H1 (cell line): ENCODE data around the gene GADD45GIP1. TPM values are rescaled to one million over a fixed set of nuclear protein-coding genes. Genes with fewer than 3 reads are reported as not detected.

ENCODE experiments used
- CTCF ChIA-PET: fragments of 300-600 bp; sonication (Branson Sonifier 250); formaldehyde crosslinking; loops from one replicate; lab custom pipeline; 2021; ENCODE audit not compliant: partially characterized antibody; lab: Charles Lee
- POLR2A ChIA-PET: fragments of 300-600 bp; sonication (Branson Sonifier 250); formaldehyde crosslinking; loops from one replicate; lab custom pipeline; 2021; ENCODE audit warnings: inconsistent platforms; ENCODE audit not compliant: partially characterized antibody; lab: Charles Lee
- DNase-seq, 2 experiments: peaks; one replicate each; pipeline versions ENCODE4 v3.0.0 to v3.0.0-alpha.2; 2010 to 2022; ENCODE audit warnings: low spot score in 2 of 2, low read depth in 1 of 2, mixed read lengths in 1 of 2
- FAIRE-seq: peaks from 2 replicates; lab custom pipeline; 2011; peaks lifted over from hg19 to GRCh38; lab: Jason Lieb, UNC
- H2AFZ ChIP-seq: 2 replicates; pipeline ENCODE4 v1.8.1; 2012; ENCODE audit warnings: low read length, inconsistent platforms
- H2AK5ac ChIP-seq: 2 replicates; pipeline ENCODE4 v1.6.1; 2013; ENCODE audit warnings: low read depth, low read length
- H2BK120ac ChIP-seq: replicated peaks from 2 replicates; pipeline ENCODE3; 2013; ENCODE audit warnings: low read depth, low read length, inconsistent platforms
- H2BK12ac ChIP-seq: 2 replicates; pipeline ENCODE4 v1.6.1; 2013; ENCODE audit warnings: low read depth, low read length
- H2BK15ac ChIP-seq: 2 replicates; pipeline ENCODE4 v1.6.1; 2013; ENCODE audit warnings: low read length
- H2BK20ac ChIP-seq: 2 replicates; pipeline ENCODE4 v1.6.1; 2013; ENCODE audit warnings: low read length
- H2BK5ac ChIP-seq: 2 replicates; pipeline ENCODE4 v1.6.1; 2013; ENCODE audit warnings: low read depth, low read length
- H3K14ac ChIP-seq: 2 replicates; pipeline ENCODE4 v1.6.1; 2013; ENCODE audit warnings: inconsistent platforms; ENCODE audit not compliant: insufficient read length
- H3K18ac ChIP-seq: 2 replicates; pipeline ENCODE4 v1.6.1; 2013; ENCODE audit warnings: low read length; ENCODE audit errors: extremely low read depth
- H3K23ac ChIP-seq: 2 replicates; pipeline ENCODE4 v1.6.1; 2013; ENCODE audit warnings: inconsistent platforms; ENCODE audit not compliant: insufficient read length
- H3K23me2 ChIP-seq: 2 replicates; pipeline ENCODE4 v1.6.1; 2013; ENCODE audit warnings: low read depth, low read length
- H3K27ac ChIP-seq: 2 replicates; pipeline ENCODE4 v1.6.1; 2011; ENCODE audit warnings: low read depth, low read length, inconsistent platforms
- H3K27me3 ChIP-seq, 4 experiments: replicated peaks in 1 of 4; 1 replicate in 1 of 4; 2 replicates in 3 of 4; pipeline versions ENCODE4 v1.6.1 to v1.8.1; 2011 to 2013; ENCODE audit warnings: low read length in 3 of 4, mild to moderate bottlenecking in 3 of 4, inconsistent platforms in 2 of 4, mixed read lengths in 2 of 4, moderate library complexity in 1 of 4; ENCODE audit not compliant: control insufficient read depth in 3 of 4, insufficient read depth in 3 of 4; ENCODE audit errors: extremely low read depth in 1 of 4
- H3K36me3 ChIP-seq, 4 experiments: 2 replicates each; pipeline versions ENCODE4 v1.6.1 to v1.8.1; 2011 to 2013; ENCODE audit warnings: mild to moderate bottlenecking in 4 of 4, low read length in 3 of 4, moderate library complexity in 2 of 4, control low read depth in 1 of 4, inconsistent platforms in 1 of 4; ENCODE audit not compliant: insufficient read depth in 4 of 4, control insufficient read depth in 2 of 4
- H3K4ac ChIP-seq: replicated peaks from 2 replicates; pipeline ENCODE3; 2013; ENCODE audit warnings: low read length, low read depth, mixed read lengths, inconsistent platforms; ENCODE audit not compliant: insufficient read length
- H3K4me1 ChIP-seq, 4 experiments: replicated peaks in 1 of 4; 1 replicate in 1 of 4; 2 replicates in 3 of 4; pipeline versions ENCODE4 v1.6.1 to v1.8.1; 2011 to 2013; ENCODE audit warnings: low read length in 3 of 4, inconsistent platforms in 2 of 4, mixed read lengths in 1 of 4; ENCODE audit not compliant: insufficient read depth in 4 of 4, control insufficient read depth in 3 of 4
- H3K4me2 ChIP-seq, 2 experiments: 2 replicates each; pipeline versions ENCODE4 v1.6.1 to v1.8.1; 2011 to 2013; ENCODE audit warnings: low read depth in 2 of 2, low read length in 2 of 2, control low read depth in 1 of 2, inconsistent platforms in 1 of 2, mild to moderate bottlenecking in 1 of 2; ENCODE audit not compliant: insufficient read depth in 1 of 2
- H3K4me3 ChIP-seq, 4 experiments: fragments of 200-600, 300-600 bp in 1 of 4; sonication (generic), shearing (Covaris generic), sonication (Bioruptor Twin) in 1 of 4; 2 replicates each; pipeline versions ENCODE4 v1.5.1 to v1.8.1; 2011 to 2016; ENCODE audit warnings: low read length in 4 of 4, low read depth in 3 of 4, control low read depth in 2 of 4, inconsistent platforms in 2 of 4, mild to moderate bottlenecking in 2 of 4, mixed read lengths in 1 of 4, moderate library complexity in 1 of 4; ENCODE audit not compliant: insufficient read depth in 2 of 4; ENCODE audit errors: extremely low read depth in 1 of 4
- H3K56ac ChIP-seq: replicated peaks from 2 replicates; pipeline ENCODE3; 2013; ENCODE audit warnings: low read depth, mild to moderate bottlenecking, mixed read lengths, low read length, inconsistent platforms; ENCODE audit not compliant: insufficient read length
- H3K79me1 ChIP-seq: 2 replicates; pipeline ENCODE4 v1.6.1; 2013; ENCODE audit warnings: low read depth, low read length, control low read depth
- H3K79me2 ChIP-seq, 2 experiments: 2 replicates each; pipeline versions ENCODE4 v1.6.1 to v1.8.1; 2012 to 2013; ENCODE audit warnings: low read length in 2 of 2, mild to moderate bottlenecking in 2 of 2, inconsistent platforms in 1 of 2; ENCODE audit not compliant: insufficient read depth in 2 of 2, control insufficient read depth in 1 of 2
- H3K9ac ChIP-seq, 4 experiments: replicated peaks in 1 of 4; 1 replicate in 1 of 4; 2 replicates in 3 of 4; pipeline versions ENCODE4 v1.6.1 to v1.8.1; 2011 to 2013; ENCODE audit warnings: low read depth in 3 of 4, low read length in 3 of 4, control low read depth in 2 of 4, mild to moderate bottlenecking in 2 of 4, moderate library complexity in 2 of 4, inconsistent platforms in 1 of 4; ENCODE audit errors: extremely low read depth in 1 of 4
- H3K9me3 ChIP-seq, 2 experiments: 2 replicates each; pipeline versions ENCODE4 v1.6.1 to v1.8.1; 2012 to 2013; ENCODE audit warnings: mild to moderate bottlenecking in 2 of 2, moderate library complexity in 2 of 2, control low read depth in 1 of 2, inconsistent platforms in 1 of 2, low read depth in 1 of 2, low read length in 1 of 2, mixed read lengths in 1 of 2; ENCODE audit not compliant: insufficient read depth in 2 of 2
- H4K20me1 ChIP-seq, 2 experiments: replicated peaks in 1 of 2; 2 replicates each; pipeline versions ENCODE3 to v1.8.1; 2011 to 2013; ENCODE audit warnings: inconsistent platforms in 2 of 2, low read length in 2 of 2, mild to moderate bottlenecking in 1 of 2; ENCODE audit not compliant: insufficient read depth in 2 of 2, control insufficient read depth in 1 of 2
- H4K5ac ChIP-seq: 2 replicates; pipeline ENCODE4 v1.6.1; 2013; ENCODE audit warnings: low read length, low read depth, mixed read lengths, inconsistent platforms; ENCODE audit not compliant: insufficient read length
- H4K8ac ChIP-seq: 2 replicates; pipeline ENCODE4 v1.8.0; 2013; ENCODE audit warnings: mild to moderate bottlenecking, moderate library complexity, low read length, inconsistent platforms; ENCODE audit not compliant: insufficient read depth; ENCODE audit errors: extremely low read depth
- H4K91ac ChIP-seq: replicated peaks from 2 replicates; pipeline ENCODE3; 2013; ENCODE audit warnings: low read length, mixed read lengths, inconsistent platforms; ENCODE audit not compliant: insufficient read length
- CHD2 ChIP-seq: IDR thresholded peaks from 2 replicates; pipeline ENCODE4 v1.6.1; 2012; ENCODE audit warnings: low read length, improper control_type of control experiment
- CREB1 ChIP-seq: IDR thresholded peaks from 2 replicates; pipeline ENCODE4 v1.6.1; 2012; ENCODE audit warnings: inconsistent platforms
- HDAC6 ChIP-seq: IDR thresholded peaks from one replicate; pipeline ENCODE4 v1.7.1; 2012; ENCODE audit warnings: low read depth, mild to moderate bottlenecking, inconsistent platforms, low read length, moderate library complexity
- NRF1 ChIP-seq: IDR thresholded peaks from 2 replicates; pipeline ENCODE4 v1.6.1; 2011; ENCODE audit warnings: mild to moderate bottlenecking, low read depth, low read length, improper control_type of control experiment
- WGBS, 2 experiments: shearing (Covaris generic) in 1 of 2; methylation state at CpG; one replicate each; pipeline versions ENCODE4 v1.1.6 to v1.1.7; 2013 to 2015; ENCODE audit warnings: low lambda C conversion rate in 2 of 2, mixed read lengths in 2 of 2, inconsistent platforms in 1 of 2, low coverage in 1 of 2, missing lambda C conversion rate in 1 of 2; ENCODE audit not compliant: insufficient replicate concordance in 2 of 2, insufficient coverage in 1 of 2, insufficient read length in 1 of 2; ENCODE audit errors: extremely low coverage in 1 of 2, missing lambda C conversion rate in 1 of 2; 5-methylcytosine and 5-hydroxymethylcytosine counted together
- polyA plus RNA-seq, 7 experiments: library from polyadenylated mRNA; depleted of rRNA in 3 of 7; stranded (reverse) in 5 of 7; unstranded in 2 of 7; fragments of >200 nt in 5 of 7; fragments of 200-250 nt in 2 of 7; gene quantifications; 1 replicate in 5 of 7; 2 replicates in 1 of 7; 4 replicates in 1 of 7; pipeline versions ENCODE4 v1.2.1 to v1.2.3, GENCODE V29; 2011 to 2013; ENCODE audit warnings: missing spikeins in 2 of 7, mixed read lengths in 2 of 7
- total RNA-seq: library from RNA; stranded (reverse); fragmentation: NEBNext Ultra II Directional; extraction: Animal tissue kit (Norgen Biotek cat#: 25700); gene quantifications from 2 replicates; pipeline ENCODE4 v1.2.1, GENCODE V29; 2021

GADD45GIP1 gene
- total and polyA plus RNA-seq, 2 of the 8 experiments (the other 6 are each of a cell fraction or from before 2014, with no cell fraction given): 42.2 to 42.6 TPM

DNA sequence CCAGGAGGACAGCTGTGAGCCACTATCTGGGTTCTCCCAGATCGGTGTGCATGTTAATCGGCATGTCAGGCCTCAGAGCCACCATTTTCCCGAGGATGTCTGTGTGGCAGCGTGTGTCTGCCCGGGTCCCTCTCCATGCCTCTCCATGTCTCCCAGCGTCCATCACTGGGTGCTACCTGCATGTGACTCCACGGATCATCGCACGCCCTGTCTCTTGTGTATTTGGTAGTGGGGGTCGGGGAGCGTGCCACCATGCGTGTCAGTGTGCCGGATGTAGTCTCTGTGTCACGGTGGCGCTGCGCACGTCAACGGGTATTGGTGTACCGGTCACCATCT, 44.1 kb upstream of the GADD45GIP1 start:
- Histone ChIP-seq H3K4ac (no peak overlapping the region), H2BK12ac (peak overlapping the region; percentile 45; the same call in 1 of the 2 replicates), H3K79me1 (no peaks in the 10 kb centered on the region), H4K20me1 (peaks cover 6 to 15% of the 10 kb centered on the region in 2 experiments), H3K27ac (no peak overlapping the region), H3K23me2 (peaks cover under 1% of the 10 kb centered on the region; the same call in 1 of the 2 replicates), H2BK120ac (no peak overlapping the region), H3K56ac (no peak overlapping the region), H2AK5ac (peak overlapping the region; percentile 57; the same call in 1 of the 2 replicates), H3K9ac (no peak overlapping the region), H4K91ac (no peak overlapping the region), H3K23ac (no peak overlapping the region), H3K79me2 (no peaks in the 10 kb centered on the region), H3K36me3 (peaks cover 0 to 1% (median 0%) of the 10 kb centered on the region in 4 experiments; a peak in 1 of 8 replicates), H4K8ac (no peak overlapping the region), H3K14ac (no peak overlapping the region), H3K4me3 (no peak overlapping the region), H3K18ac (no peak overlapping the region), H2BK20ac (0 out of 2 replicates have a peak overlapping the region, but pooled peaks have one; percentile 61), H3K9me3 (no peaks in the 10 kb centered on the region), H3K4me2 (no peak overlapping the region), H3K27me3 (peaks cover 26 to 94% (median 75%) of the 10 kb centered on the region in 4 experiments), H2AFZ (no peak overlapping the region), H4K5ac (no peak overlapping the region), H2BK15ac (no peak overlapping the region), H3K4me1 (peaks cover 0 to 3% (median under 1%) of the 10 kb centered on the region in 4 experiments; a peak in 3 of 7 replicates), H2BK5ac (no peak overlapping the region)
- ChIA-PET CTCF (interaction anchor here (0.6 to 12.9 kb wide), 10 partner anchors 23 to 657 kb away, joined by 3 to 175 read pairs (median 4); no protein-coding TSS in a partner anchor), POLR2A (no interaction called here)
- DNase-seq: no peak
- no peak for FAIRE-seq
- no peak for TF ChIP-seq HDAC6
- TF ChIP-seq CHD2: no peak
- no peak for TF ChIP-seq NRF1
- TF ChIP-seq CREB1: no peak
- WGBS, 2 experiments: 91% methylated on average over 19 of the region's 19 CpGs; no CpG with 5 or more reads in 1 of the 2 experiments
